ENCODE measurements around the gene WIZ.

WIZ gene

DNA sequence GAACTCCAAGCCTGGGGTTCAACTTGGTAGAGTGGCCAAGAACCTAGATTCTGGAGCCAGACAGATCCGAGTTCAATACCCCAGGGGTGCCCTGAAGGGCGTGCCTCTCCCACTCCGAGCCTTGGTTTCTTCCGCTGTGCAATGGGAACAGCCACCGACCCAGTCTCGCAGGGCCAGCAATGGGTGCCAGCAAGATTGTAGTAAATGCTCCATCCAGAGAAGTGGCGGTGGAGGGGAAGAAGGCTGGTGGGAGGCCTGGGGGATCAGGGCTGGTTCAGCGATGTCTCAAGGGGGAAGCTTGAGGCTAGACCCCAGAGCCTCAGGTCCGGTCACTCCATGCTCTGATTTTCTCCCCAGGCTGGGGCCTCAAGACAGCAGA is 4.5 kb downstream of the WIZ start:
- TF ChIP-seq, protein P1, sequence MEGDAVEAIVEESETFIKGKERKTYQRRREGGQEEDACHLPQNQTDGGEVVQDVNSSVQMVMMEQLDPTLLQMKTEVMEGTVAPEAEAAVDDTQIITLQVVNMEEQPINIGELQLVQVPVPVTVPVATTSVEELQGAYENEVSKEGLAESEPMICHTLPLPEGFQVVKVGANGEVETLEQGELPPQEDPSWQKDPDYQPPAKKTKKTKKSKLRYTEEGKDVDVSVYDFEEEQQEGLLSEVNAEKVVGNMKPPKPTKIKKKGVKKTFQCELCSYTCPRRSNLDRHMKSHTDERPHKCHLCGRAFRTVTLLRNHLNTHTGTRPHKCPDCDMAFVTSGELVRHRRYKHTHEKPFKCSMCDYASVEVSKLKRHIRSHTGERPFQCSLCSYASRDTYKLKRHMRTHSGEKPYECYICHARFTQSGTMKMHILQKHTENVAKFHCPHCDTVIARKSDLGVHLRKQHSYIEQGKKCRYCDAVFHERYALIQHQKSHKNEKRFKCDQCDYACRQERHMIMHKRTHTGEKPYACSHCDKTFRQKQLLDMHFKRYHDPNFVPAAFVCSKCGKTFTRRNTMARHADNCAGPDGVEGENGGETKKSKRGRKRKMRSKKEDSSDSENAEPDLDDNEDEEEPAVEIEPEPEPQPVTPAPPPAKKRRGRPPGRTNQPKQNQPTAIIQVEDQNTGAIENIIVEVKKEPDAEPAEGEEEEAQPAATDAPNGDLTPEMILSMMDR (IDR thresholded peaks at IDR 0.05; ENCODE audit: low read depth, low read length, missing control alignments), result no peak
- H3K4me3 ChIP-seq (ENCODE audit: low read depth, low read length), result no peak overlapping the region
- no peak for DNase-seq (ENCODE audit: low read depth)

DNA sequence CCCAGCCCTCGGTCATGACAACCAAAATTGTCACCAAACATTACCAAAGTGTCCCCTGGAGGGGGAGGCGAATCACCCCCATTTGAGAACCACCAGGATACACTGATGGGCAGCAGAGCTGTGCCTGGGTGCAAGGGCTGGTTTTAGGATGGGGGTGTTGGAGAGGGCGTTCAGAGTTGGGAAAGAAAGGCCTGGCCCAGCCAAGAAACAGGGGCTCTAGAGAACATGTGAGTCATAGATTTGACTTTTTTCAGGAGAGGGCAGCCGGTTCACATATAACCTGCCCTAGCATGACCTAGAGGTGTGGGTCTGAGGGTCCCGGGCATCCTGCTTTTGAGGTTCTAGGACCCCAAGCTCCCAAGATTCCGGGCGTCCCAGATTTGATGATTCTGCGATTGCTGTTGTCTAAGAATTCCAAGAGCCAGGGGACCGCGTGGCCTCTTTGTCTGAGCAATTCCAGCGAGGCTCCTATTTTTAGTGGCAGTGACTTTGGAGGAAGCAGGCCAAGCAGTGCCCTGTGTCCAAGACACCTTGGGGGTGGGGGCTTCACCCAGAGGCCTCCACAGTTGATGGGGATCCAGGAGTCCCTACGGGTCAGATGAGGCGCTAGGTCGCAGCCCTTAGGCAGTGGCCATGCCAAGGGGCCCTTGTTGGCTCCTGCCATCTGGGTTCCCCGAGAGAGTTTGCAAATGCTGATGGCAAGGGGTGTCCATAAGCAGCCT is 5.1 kb downstream of the WIZ start:
- H3K4me3 ChIP-seq (ENCODE audit: low read depth, low read length), result no peak overlapping the region
- no peak for DNase-seq (ENCODE audit: low read depth)
- TF ChIP-seq, protein P1 (IDR thresholded peaks at IDR 0.05; ENCODE audit: low read depth, low read length, missing control alignments), result no peak

DNA sequence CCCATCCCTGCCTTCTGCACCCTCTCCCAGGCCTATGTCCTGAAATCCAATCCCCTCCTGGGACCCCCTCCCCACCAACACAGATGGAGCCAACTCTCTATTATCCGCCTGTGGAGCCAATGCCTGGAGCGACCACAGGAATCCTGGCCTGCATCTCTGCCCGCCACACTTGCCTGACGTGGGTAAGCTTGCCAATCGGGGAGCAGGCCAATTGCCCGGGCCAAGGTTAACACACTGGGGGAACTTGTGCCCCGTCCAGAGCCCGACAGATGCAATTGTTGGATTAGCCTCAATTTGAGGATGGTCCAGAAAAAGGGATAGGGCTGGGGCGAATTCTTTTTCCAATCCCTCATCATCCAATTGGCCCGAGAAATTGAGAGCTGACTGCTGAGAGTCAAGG is 5.9 kb downstream of the WIZ start:
- TF ChIP-seq, protein P1 (IDR thresholded peaks at IDR 0.05; ENCODE audit: low read depth, low read length, missing control alignments), result no peak
- no peak overlapping the region for H3K4me3 ChIP-seq (ENCODE audit: low read depth, low read length)
- no peak for DNase-seq (ENCODE audit: low read depth)

DNA sequence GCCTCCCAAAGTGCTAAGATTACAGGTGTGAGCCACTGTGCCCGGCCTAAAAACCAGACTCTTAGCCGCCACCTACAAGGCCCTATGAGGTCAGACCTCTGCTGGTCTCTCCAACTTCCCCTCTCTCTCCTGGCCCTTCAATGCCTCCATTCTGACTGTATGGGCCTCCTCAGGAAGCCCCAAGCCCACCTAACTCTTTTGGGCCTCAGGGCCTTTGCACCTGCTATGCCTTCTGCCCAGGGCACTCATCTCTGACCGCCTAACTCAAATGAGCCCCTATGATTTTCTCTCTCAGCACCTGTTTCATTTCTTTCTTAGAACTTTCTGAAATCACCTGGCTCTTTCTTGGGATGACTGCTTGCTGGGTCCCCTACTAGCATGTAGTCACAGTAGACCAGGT is 6.4 kb downstream of the WIZ start:
- TF ChIP-seq, protein P1 (IDR thresholded peaks at IDR 0.05; ENCODE audit: low read depth, low read length, missing control alignments), result no peak
- no peak overlapping the region for H3K4me3 ChIP-seq (ENCODE audit: low read depth, low read length)
- DNase-seq (ENCODE audit: low read depth), result no peak

DNA sequence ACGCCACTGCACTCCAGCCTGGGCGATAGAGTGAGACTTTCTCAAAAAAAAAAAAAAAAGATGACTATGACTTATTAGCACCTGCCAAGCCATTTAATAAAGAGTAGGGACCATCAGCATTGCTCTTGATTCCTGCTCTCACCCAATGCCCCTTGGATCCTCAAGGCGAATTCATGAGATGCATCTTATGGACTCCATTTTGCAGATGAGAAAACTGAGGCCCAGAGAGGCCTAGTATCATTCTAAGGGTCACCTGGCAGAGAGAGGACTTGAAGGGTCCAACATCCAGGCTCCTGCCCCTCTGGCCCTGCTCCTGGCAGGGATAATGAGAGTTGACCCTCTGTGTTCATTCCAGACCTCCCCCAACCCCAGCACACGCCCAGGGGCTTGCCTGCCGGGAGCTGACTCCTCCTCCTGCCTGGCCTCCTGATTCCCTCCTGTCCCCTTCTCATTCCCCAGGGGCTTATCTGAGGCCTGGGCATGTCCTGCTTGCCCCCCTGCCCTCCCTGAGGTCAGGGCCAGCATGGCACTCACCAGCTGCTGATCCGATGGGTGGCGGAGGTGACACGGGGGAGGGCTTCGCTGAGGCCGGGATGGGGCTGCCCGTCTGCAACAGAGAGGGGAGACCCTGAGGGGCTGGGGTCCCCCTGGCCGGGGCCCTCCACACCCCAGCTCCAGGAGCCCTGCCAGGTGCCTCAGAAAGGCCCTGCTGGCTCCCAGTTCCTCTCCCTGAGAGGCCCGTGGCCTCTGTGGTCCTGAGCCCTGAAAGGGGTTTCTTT is 7.4 kb downstream of the WIZ start:
- TF ChIP-seq, protein P1 (IDR thresholded peaks at IDR 0.05; ENCODE audit: low read depth, low read length, missing control alignments), result no peak
- no peak for DNase-seq (ENCODE audit: low read depth)
- no peak overlapping the region for H3K4me3 ChIP-seq (ENCODE audit: low read depth, low read length)

DNA sequence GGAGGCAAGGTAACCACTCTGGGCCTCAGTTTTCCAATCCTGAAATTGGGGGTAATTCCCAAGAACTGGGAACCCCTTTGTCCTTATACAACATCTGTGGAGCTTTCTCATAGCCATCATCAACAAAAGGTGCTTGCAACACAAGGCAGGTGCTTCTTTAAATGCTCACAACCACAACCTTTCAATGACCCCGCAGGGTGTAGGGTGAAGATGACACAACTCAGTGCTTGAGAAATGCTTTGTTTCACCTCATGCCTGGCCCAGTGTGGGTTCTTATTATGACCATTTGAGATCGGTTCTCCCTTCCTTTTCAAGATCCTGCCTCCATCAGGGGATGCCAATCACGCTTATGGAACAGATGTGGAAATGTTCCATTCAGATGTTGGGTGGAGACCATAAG is 8.4 kb downstream of the WIZ start:
- DNase-seq (ENCODE audit: low read depth), result no peak
- H3K4me3 ChIP-seq (ENCODE audit: low read depth, low read length), result no peak overlapping the region
- TF ChIP-seq, protein P1 (IDR thresholded peaks at IDR 0.05; ENCODE audit: low read depth, low read length, missing control alignments), result no peak
